Breast epithelium (tissue), 3 donors: ENCODE data around the gene CHD9.

ENCODE experiments used
- POLR2A ChIP-seq: fragments of 450-650 bp; IDR thresholded peaks from one replicate; pipeline ENCODE4 v1.6.1; 2016; ENCODE audit warnings: antibody characterized with exemption, mild to moderate bottlenecking, moderate library complexity
- TF ChIP-seq, protein P1 (sequence below), 3 donors: fragments of 450-650 bp; IDR thresholded peaks; one replicate each; pipeline ENCODE4 v1.5.1; 2016 to 2017; ENCODE audit warnings: antibody characterized with exemption in 3 of 3, mild to moderate bottlenecking in 3 of 3, moderate library complexity in 3 of 3

DNA sequence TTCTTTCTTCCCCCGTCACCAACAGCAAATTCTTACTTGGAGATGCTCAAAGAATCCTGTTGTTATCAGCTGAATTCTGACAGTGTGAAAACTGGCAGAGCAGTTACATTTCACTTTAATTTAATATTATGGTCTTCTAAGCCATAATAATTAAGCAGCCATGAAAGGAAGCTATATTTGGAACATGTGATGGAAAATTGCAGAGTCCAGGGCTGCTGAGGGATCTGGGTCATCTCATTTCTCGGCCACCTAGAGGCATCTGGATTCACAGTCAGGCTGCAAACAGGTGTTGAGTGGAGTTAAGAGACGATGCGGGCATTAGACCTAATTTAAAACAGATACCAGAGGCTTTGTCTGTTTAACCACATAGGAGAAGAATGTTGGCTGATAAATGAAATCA is 40.5 kb upstream of the CHD9 start:
- TF ChIP-seq, protein P1, sequence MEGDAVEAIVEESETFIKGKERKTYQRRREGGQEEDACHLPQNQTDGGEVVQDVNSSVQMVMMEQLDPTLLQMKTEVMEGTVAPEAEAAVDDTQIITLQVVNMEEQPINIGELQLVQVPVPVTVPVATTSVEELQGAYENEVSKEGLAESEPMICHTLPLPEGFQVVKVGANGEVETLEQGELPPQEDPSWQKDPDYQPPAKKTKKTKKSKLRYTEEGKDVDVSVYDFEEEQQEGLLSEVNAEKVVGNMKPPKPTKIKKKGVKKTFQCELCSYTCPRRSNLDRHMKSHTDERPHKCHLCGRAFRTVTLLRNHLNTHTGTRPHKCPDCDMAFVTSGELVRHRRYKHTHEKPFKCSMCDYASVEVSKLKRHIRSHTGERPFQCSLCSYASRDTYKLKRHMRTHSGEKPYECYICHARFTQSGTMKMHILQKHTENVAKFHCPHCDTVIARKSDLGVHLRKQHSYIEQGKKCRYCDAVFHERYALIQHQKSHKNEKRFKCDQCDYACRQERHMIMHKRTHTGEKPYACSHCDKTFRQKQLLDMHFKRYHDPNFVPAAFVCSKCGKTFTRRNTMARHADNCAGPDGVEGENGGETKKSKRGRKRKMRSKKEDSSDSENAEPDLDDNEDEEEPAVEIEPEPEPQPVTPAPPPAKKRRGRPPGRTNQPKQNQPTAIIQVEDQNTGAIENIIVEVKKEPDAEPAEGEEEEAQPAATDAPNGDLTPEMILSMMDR (IDR thresholded peaks at IDR 0.05) = no peak
- no peak for TF ChIP-seq POLR2A
